ENCODE data around the gene RAD51B. TPM values are rescaled to one million over a fixed set of nuclear protein-coding genes. Genes with fewer than 3 reads are reported as not detected.

The RAD51B gene
- total RNA-seq, 1 donor from 2014 or later: 38.6 TPM

GRCh38 chr14:68239988-68240771, 420.6 kb downstream of the RAD51B start:
- Histone ChIP-seq H3K4me3 (ENCODE audit: low read length in 3 of 3) (no peak overlapping the region), H3K4me1 (ENCODE audit: control insufficient read depth in 3 of 3, insufficient read depth in 3 of 3, low read length in 3 of 3) (peaks cover 26 to 37% (median 29%) of the 10 kb centered on the region in 3 donors), H3K9ac (ENCODE audit: low read depth in 1 of 3, low read length in 3 of 3) (no peak overlapping the region), H3K27ac (ENCODE audit: low read depth, low read length) (peak overlapping the region; percentile 10), H3K9me3 (ENCODE audit: control insufficient read depth in 3 of 3, low read length in 3 of 3) (no peaks in the 10 kb centered on the region), H3K27me3 (ENCODE audit: control insufficient read depth in 3 of 3, insufficient read depth in 3 of 3, low read length in 3 of 3) (no peaks in the 10 kb centered on the region), H3K36me3 (ENCODE audit: control insufficient read depth in 3 of 3, insufficient read depth in 3 of 3, low read length in 3 of 3) (no peaks in the 10 kb centered on the region)

GRCh38 chr14:68241862-68242487, 422.4 kb downstream of the RAD51B start:
- H3K9ac ChIP-seq (ENCODE audit: low read depth in 1 of 3, low read length in 3 of 3): peak overlapping the region in 1 of 3 donors; percentile 35
- H3K36me3 ChIP-seq (ENCODE audit: control insufficient read depth in 3 of 3, insufficient read depth in 3 of 3, low read length in 3 of 3): no peaks in the 10 kb centered on the region
- no peaks in the 10 kb centered on the region for H3K9me3 ChIP-seq (ENCODE audit: control insufficient read depth in 3 of 3, low read length in 3 of 3)
- no peak overlapping the region for H3K4me3 ChIP-seq (ENCODE audit: low read length in 3 of 3)
- no peak overlapping the region for H3K27ac ChIP-seq (ENCODE audit: low read depth, low read length)
- H3K4me1 ChIP-seq (ENCODE audit: control insufficient read depth in 3 of 3, insufficient read depth in 3 of 3, low read length in 3 of 3): peaks cover 35 to 47% (median 45%) of the 10 kb centered on the region in 3 donors
- no peaks in the 10 kb centered on the region for H3K27me3 ChIP-seq (ENCODE audit: control insufficient read depth in 3 of 3, insufficient read depth in 3 of 3, low read length in 3 of 3)

GRCh38 chr14:68243450-68244010, 424.0 kb downstream of the RAD51B start:
- Histone ChIP-seq H3K9ac (ENCODE audit: low read depth in 1 of 3, low read length in 3 of 3) (no peak overlapping the region), H3K4me1 (ENCODE audit: control insufficient read depth in 3 of 3, insufficient read depth in 3 of 3, low read length in 3 of 3) (peaks cover 45 to 59% (median 57%) of the 10 kb centered on the region in 3 donors), H3K27me3 (ENCODE audit: control insufficient read depth in 3 of 3, insufficient read depth in 3 of 3, low read length in 3 of 3) (no peaks in the 10 kb centered on the region), H3K9me3 (ENCODE audit: control insufficient read depth in 3 of 3, low read length in 3 of 3) (no peaks in the 10 kb centered on the region), H3K4me3 (ENCODE audit: low read length in 3 of 3) (no peak overlapping the region), H3K36me3 (ENCODE audit: control insufficient read depth in 3 of 3, insufficient read depth in 3 of 3, low read length in 3 of 3) (no peaks in the 10 kb centered on the region), H3K27ac (ENCODE audit: low read depth, low read length) (peak overlapping the region; percentile 87)

GRCh38 chr14:68244262-68244980, 424.8 kb downstream of the RAD51B start:
- H3K4me3 ChIP-seq (ENCODE audit: low read length in 3 of 3): no peak overlapping the region
- H3K9me3 ChIP-seq (ENCODE audit: control insufficient read depth in 3 of 3, low read length in 3 of 3): no peaks in the 10 kb centered on the region
- H3K36me3 ChIP-seq (ENCODE audit: control insufficient read depth in 3 of 3, insufficient read depth in 3 of 3, low read length in 3 of 3): no peaks in the 10 kb centered on the region
- no peaks in the 10 kb centered on the region for H3K27me3 ChIP-seq (ENCODE audit: control insufficient read depth in 3 of 3, insufficient read depth in 3 of 3, low read length in 3 of 3)
- H3K9ac ChIP-seq (ENCODE audit: low read depth in 1 of 3, low read length in 3 of 3): no peak overlapping the region
- peak overlapping the region; percentile 87 for H3K27ac ChIP-seq (ENCODE audit: low read depth, low read length)
- H3K4me1 ChIP-seq (ENCODE audit: control insufficient read depth in 3 of 3, insufficient read depth in 3 of 3, low read length in 3 of 3): peaks cover 52 to 68% (median 65%) of the 10 kb centered on the region in 3 donors

- no peaks in the 10 kb centered on the region for H3K36me3 ChIP-seq (ENCODE audit: control insufficient read depth in 3 of 3, insufficient read depth in 3 of 3, low read length in 3 of 3)
- H3K27me3 ChIP-seq (ENCODE audit: control insufficient read depth in 3 of 3, insufficient read depth in 3 of 3, low read length in 3 of 3): no peaks in the 10 kb centered on the region
- H3K4me3 ChIP-seq (ENCODE audit: low read length in 3 of 3): peak overlapping the region in 2 of 3 donors; percentile 0 to 49
- H3K9me3 ChIP-seq (ENCODE audit: control insufficient read depth in 3 of 3, low read length in 3 of 3): no peaks in the 10 kb centered on the region
- peaks cover 62 to 75% (median 74%) of the 10 kb centered on the region in 3 donors for H3K4me1 ChIP-seq (ENCODE audit: control insufficient read depth in 3 of 3, insufficient read depth in 3 of 3, low read length in 3 of 3)
- peak overlapping the region; percentile 87 for H3K27ac ChIP-seq (ENCODE audit: low read depth, low read length)
- H3K9ac ChIP-seq (ENCODE audit: low read depth in 1 of 3, low read length in 3 of 3): peak overlapping the region; percentile 40 to 62 (median 47)
These were observed 425.8 kb downstream of the RAD51B start for GRCh38 chr14:68245146-68246073.

- no peak overlapping the region for H3K4me3 ChIP-seq (ENCODE audit: low read length in 3 of 3)
- no peaks in the 10 kb centered on the region for H3K36me3 ChIP-seq (ENCODE audit: control insufficient read depth in 3 of 3, insufficient read depth in 3 of 3, low read length in 3 of 3)
- H3K9me3 ChIP-seq (ENCODE audit: control insufficient read depth in 3 of 3, low read length in 3 of 3): no peaks in the 10 kb centered on the region
- H3K27ac ChIP-seq (ENCODE audit: low read depth, low read length): peak overlapping the region; percentile 87
- H3K27me3 ChIP-seq (ENCODE audit: control insufficient read depth in 3 of 3, insufficient read depth in 3 of 3, low read length in 3 of 3): no peaks in the 10 kb centered on the region
- peaks cover 67 to 79% (median 76%) of the 10 kb centered on the region in 3 donors for H3K4me1 ChIP-seq (ENCODE audit: control insufficient read depth in 3 of 3, insufficient read depth in 3 of 3, low read length in 3 of 3)
- H3K9ac ChIP-seq (ENCODE audit: low read depth in 1 of 3, low read length in 3 of 3): peak overlapping the region; percentile 17 to 42 (median 35)
These were observed 426.7 kb downstream of the RAD51B start for GRCh38 chr14:68246074-68246785.

GRCh38 chr14:68246786-68247105, 427.2 kb downstream of the RAD51B start:
- Histone ChIP-seq H3K27me3 (ENCODE audit: control insufficient read depth in 3 of 3, insufficient read depth in 3 of 3, low read length in 3 of 3) (no peaks in the 10 kb centered on the region), H3K4me3 (ENCODE audit: low read length in 3 of 3) (no peak overlapping the region), H3K9me3 (ENCODE audit: control insufficient read depth in 3 of 3, low read length in 3 of 3) (no peaks in the 10 kb centered on the region), H3K9ac (ENCODE audit: low read depth in 1 of 3, low read length in 3 of 3) (peak overlapping the region in 2 of 3 donors; percentile 28 to 42), H3K27ac (ENCODE audit: low read depth, low read length) (peak overlapping the region; percentile 87), H3K4me1 (ENCODE audit: control insufficient read depth in 3 of 3, insufficient read depth in 3 of 3, low read length in 3 of 3) (peaks cover 65 to 78% (median 78%) of the 10 kb centered on the region in 3 donors), H3K36me3 (ENCODE audit: control insufficient read depth in 3 of 3, insufficient read depth in 3 of 3, low read length in 3 of 3) (no peaks in the 10 kb centered on the region)

- no peaks in the 10 kb centered on the region for H3K27me3 ChIP-seq (ENCODE audit: control insufficient read depth in 3 of 3, insufficient read depth in 3 of 3, low read length in 3 of 3)
- H3K4me1 ChIP-seq (ENCODE audit: control insufficient read depth in 3 of 3, insufficient read depth in 3 of 3, low read length in 3 of 3): peaks cover 60 to 75% (median 73%) of the 10 kb centered on the region in 3 donors
- no peaks in the 10 kb centered on the region for H3K36me3 ChIP-seq (ENCODE audit: control insufficient read depth in 3 of 3, insufficient read depth in 3 of 3, low read length in 3 of 3)
- no peaks in the 10 kb centered on the region for H3K9me3 ChIP-seq (ENCODE audit: control insufficient read depth in 3 of 3, low read length in 3 of 3)
- peak overlapping the region in 1 of 3 donors; percentile 36 for H3K9ac ChIP-seq (ENCODE audit: low read depth in 1 of 3, low read length in 3 of 3)
- H3K27ac ChIP-seq (ENCODE audit: low read depth, low read length): peak overlapping the region; percentile 87
- H3K4me3 ChIP-seq (ENCODE audit: low read length in 3 of 3): no peak overlapping the region
These were observed 427.7 kb downstream of the RAD51B start for GRCh38 chr14:68247274-68247673.
